Adipocyte (in vitro differentiated cells): ENCODE results near the gene TAB3.

ENCODE experiments used
- DNase-seq: peaks from one replicate; pipeline ENCODE4 v3.0.0-alpha.2; 2015; ENCODE audit warnings: low read depth
- H3K27me3 ChIP-seq: replicated peaks from 2 replicates; pipeline ENCODE4 v1.7.0; 2013; ENCODE audit warnings: mild to moderate bottlenecking, low read length, moderate library complexity; ENCODE audit not compliant: control insufficient read depth, insufficient read depth
- H3K36me3 ChIP-seq: 2 replicates; pipeline ENCODE4 v1.7.0; 2013; ENCODE audit warnings: low read length, mild to moderate bottlenecking, moderate library complexity; ENCODE audit not compliant: control insufficient read depth, insufficient read depth, severe bottlenecking
- H3K4me1 ChIP-seq: 2 replicates; pipeline ENCODE4 v1.7.0; 2013; ENCODE audit warnings: mild to moderate bottlenecking, low read length, moderate library complexity; ENCODE audit not compliant: control insufficient read depth, insufficient read depth
- H3K4me3 ChIP-seq: 2 replicates; pipeline ENCODE4 v1.7.0; 2013; ENCODE audit warnings: mild to moderate bottlenecking, low read length, moderate library complexity
- H3K9ac ChIP-seq: 2 replicates; pipeline ENCODE4 v1.7.0; 2013; ENCODE audit warnings: mild to moderate bottlenecking, low read length, moderate library complexity
- H3K9me3 ChIP-seq: 2 replicates; pipeline ENCODE4 v1.7.0; 2013; ENCODE audit warnings: mild to moderate bottlenecking, low read length, moderate library complexity; ENCODE audit not compliant: control insufficient read depth

Gene TAB3

DNA sequence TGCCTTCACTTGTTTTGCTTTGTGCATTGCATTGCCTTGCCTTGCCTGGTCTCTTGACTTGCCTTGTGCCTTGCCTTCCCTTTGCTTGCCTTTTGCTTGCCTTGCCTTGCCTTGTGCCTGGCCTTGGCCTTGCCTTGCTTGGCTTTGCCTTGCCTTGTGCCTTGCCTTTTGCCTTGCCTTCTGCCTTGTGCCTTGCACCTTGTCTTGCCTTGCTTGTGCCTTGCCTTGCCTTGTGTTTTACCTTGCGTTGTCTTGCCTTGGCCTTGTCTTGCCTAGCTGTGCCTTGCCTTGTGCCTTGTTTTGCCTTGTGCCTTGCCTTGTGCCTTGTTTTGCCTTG is 95.3 kb downstream of the TAB3 start:
- Histone ChIP-seq H3K4me3 (no peak overlapping the region), H3K4me1 (no peaks in the 10 kb centered on the region), H3K9me3 (peaks cover 7% of the 10 kb centered on the region), H3K9ac (no peak overlapping the region), H3K36me3 (no peaks in the 10 kb centered on the region), H3K27me3 (no peaks in the 10 kb centered on the region)
- no peak for DNase-seq

DNA sequence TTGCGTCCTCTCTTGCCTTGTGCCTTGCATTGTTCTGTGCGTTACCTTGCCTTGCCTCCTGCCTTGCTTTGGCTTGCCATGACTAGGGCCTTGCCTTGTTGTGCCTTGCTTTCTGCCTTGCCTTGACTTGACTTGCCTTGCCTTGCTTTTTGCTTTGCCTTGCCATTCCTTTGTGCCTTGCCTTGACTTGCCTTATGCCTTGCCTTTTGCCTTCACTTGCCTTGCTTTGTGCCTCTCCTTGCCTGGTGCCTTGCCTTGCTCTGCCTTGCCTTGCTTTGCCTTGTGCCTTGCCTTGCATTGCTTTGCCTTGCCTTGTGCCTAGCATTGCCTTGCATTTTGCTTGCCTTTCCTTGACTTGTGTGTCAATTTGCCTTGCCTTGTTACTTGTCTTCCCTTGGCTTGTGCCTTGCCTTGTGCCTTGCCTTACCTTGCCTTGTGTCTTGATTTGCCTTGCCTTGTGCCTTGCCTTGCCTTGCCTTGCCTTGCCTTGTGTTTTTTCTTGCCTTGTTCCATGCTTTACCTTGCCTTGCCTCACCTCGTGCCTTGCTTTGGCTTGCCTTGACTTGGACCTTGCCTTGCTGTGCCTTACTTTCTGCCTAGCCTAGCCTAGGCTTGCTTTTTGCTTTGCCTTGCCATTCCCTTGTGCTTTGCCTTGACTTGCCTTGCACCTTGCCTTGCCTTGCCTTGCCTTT is 95.8 kb downstream of the TAB3 start:
- Histone ChIP-seq H3K4me3 (no peak overlapping the region), H3K4me1 (no peaks in the 10 kb centered on the region), H3K36me3 (no peaks in the 10 kb centered on the region), H3K9ac (no peak overlapping the region), H3K27me3 (no peaks in the 10 kb centered on the region), H3K9me3 (peaks cover 3% of the 10 kb centered on the region)
- no peak for DNase-seq

DNA sequence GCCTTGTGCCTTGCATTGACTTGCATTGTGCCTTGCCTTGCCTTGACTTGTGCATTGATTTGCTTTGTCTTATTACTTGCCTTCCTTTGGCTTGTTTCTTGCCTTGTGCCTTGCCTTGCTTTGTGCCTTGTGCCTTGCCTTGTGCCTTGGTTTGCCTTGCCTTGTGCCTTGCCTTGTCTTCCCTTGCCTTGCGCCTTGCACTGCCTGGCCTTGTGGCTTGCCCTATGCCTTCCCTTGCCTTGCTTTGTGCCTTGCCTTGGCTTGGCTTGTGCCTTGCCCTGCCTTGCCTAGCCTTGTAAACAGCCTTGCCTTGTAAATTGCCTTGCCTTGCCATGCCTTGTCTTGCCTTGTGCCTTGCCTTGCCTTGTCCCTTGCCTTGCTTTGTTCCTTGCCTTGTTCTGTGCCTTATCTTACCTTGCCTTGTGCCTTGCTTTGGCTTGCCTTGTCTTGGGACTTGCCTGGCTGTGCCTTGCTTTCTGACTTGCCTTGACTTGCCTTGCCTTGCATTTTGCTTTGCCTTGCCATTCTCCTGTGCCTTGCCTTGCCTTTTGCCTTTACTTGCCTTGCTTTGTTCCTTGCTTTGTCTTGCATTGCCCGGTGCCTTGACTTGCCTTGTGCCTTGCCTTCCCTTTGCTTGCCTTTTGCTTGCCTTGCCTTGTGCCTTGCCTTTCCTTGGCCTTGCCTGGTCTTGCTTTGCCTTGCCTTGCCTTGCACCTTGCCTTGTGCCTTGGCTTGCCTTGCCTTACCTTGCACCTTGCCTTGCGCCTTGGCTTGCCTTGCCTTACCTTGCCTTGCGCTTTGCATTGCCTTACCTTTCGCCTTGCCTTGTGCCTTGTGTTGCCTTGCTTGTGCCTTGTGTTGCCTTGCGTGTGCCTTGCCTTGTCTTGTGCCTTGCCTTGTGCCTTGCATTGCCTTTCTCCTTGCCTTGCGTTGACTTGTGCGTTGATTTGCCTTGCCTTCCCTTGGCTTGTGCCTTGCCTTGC is 97.5 kb downstream of the TAB3 start:
- H3K9me3 ChIP-seq, result peaks cover 5% of the 10 kb centered on the region
- H3K4me1 ChIP-seq, result no peaks in the 10 kb centered on the region
- no peak overlapping the region for H3K9ac ChIP-seq
- DNase-seq, result no peak
- H3K36me3 ChIP-seq, result no peaks in the 10 kb centered on the region
- no peaks in the 10 kb centered on the region for H3K27me3 ChIP-seq
- no peak overlapping the region for H3K4me3 ChIP-seq

DNA sequence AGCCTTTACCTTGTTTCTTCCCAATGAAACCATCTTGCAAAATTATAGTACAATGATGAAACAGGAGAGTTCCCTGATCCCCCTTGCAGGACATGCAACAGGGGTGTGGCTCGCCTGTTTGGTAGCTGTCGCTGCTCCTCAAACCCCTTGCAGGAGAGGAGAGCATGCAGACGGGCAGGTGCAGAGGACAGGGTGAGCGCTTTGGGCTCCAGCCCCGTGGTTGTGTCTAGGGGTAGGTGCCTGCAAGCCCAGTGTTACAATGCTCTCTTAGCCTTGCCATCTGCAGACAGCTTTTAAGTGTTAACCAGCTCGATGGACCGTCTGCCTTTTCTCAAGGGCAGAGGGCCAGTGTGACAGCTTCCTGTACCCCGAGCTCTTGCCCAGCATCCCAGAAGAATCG is 102.0 kb downstream of the TAB3 start:
- no peaks in the 10 kb centered on the region for H3K36me3 ChIP-seq
- no peak overlapping the region for H3K4me3 ChIP-seq
- H3K9me3 ChIP-seq, result peaks cover 5% of the 10 kb centered on the region
- no peak overlapping the region for H3K9ac ChIP-seq
- DNase-seq, result no peak
- H3K27me3 ChIP-seq, result peaks cover 5% of the 10 kb centered on the region
- no peaks in the 10 kb centered on the region for H3K4me1 ChIP-seq

DNA sequence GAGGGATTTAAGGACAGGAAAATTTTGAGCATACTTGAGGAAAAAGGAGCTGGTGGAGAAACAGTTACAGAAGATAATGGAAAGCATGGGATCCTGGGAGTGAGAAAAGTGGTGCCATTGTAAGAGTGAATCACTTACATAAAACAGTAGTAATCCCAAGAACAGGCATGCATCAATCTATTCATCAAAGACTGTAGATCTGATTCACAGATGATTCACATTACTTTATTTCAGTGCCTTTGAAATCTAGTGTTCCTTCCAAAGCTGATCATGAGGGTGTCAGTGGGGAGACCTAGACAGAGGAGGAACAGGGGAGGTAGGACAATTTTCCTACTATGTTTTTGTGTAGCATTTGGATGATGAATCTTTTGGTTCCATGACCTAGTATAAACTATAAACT is 102.7 kb downstream of the TAB3 start:
- H3K4me1 ChIP-seq, result no peaks in the 10 kb centered on the region
- H3K4me3 ChIP-seq, result no peak overlapping the region
- no peaks in the 10 kb centered on the region for H3K36me3 ChIP-seq
- peaks cover 5% of the 10 kb centered on the region for H3K27me3 ChIP-seq
- DNase-seq, result no peak
- no peak overlapping the region for H3K9ac ChIP-seq
- H3K9me3 ChIP-seq, result peaks cover 5% of the 10 kb centered on the region

DNA sequence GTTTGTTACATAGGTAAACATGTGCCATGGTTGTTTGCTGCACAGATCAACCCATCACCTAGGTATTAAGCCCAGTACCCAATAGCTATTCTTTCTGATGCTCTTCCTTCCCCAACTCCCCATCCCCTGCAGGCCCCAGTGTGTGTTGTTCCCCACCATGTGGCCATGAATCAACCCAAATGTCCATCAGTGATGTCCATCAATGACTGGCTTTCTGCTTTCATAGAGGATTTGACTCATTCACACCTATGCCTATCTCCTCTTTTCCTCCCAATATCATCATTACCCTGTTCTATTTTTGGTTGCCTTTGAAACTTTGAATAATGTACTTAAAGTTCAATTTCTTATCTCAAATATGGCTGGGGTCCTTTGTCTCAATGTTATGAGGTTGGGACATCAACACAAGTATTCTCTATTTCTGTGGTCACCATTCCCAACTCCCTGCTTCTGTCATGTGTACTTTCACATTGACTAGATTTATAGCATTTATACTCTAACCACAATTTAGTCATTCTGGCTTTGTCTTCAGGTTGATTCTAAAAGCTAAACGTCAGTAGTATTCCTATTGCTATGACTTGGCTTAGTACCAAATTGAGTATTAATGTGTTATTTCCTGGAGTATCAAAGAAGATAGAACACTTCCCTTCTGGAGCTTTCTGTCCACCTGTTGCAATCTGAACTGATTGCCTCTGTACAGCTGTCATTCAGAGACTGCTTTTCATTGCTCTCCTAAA is 107.2 kb downstream of the TAB3 start:
- peaks cover 17% of the 10 kb centered on the region for H3K9me3 ChIP-seq
- H3K4me1 ChIP-seq, result no peaks in the 10 kb centered on the region
- no peaks in the 10 kb centered on the region for H3K36me3 ChIP-seq
- no peak overlapping the region for H3K9ac ChIP-seq
- no peak overlapping the region for H3K4me3 ChIP-seq
- no peak for DNase-seq
- H3K27me3 ChIP-seq, result peaks cover 5% of the 10 kb centered on the region

DNA sequence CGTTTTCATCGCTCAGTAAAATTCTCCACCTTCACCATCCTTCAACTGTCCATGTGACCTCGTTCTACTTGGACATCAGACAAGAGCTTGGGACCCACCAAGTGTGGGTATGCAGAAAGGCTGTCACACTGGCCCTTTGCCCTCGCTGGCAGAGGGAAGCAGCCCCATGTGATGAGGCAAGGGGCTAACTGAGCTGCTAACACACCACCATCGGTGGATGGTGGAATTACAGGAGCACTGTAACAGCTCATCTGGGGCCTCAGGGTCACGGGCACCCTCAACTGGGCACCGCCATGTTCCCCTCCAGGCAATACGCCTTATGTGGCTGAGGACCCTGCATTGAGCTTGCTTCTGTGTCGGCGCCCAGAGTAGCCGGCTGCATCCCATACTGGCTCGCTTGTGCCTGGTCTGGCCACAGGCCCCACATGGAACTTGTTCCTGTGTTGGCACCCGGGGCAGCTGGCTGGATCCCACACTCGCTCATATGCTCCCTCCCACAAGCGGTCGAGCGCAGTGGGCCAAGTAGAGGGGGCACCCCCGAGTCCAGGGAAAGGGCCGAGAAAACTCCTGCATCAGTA is 109.5 kb downstream of the TAB3 start:
- Histone ChIP-seq H3K9ac (no peak overlapping the region), H3K4me3 (no peak overlapping the region), H3K27me3 (no peaks in the 10 kb centered on the region), H3K36me3 (no peaks in the 10 kb centered on the region), H3K4me1 (no peaks in the 10 kb centered on the region), H3K9me3 (peaks cover 20% of the 10 kb centered on the region)
- no peak for DNase-seq

DNA sequence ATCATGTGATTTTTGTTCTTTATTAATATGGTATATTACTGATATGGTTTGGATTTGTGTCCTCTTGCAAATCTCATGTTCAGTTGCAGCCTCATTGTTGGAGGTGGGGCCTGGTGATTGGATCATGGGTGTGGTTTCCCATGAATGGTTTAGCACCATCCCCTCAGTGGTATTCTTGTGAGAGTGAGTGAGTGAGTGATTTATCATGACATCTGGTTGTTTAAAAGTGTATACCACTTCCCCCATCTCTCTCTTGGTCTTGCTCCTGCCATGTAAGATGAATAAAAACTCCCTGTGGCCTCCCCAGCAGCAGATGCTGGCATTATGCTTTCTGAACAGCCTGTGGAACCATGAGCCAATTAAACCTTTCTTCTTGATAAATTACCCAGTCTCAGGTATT is 111.5 kb downstream of the TAB3 start:
- no peak for DNase-seq
- H3K36me3 ChIP-seq, result no peaks in the 10 kb centered on the region
- H3K4me1 ChIP-seq, result no peaks in the 10 kb centered on the region
- H3K9me3 ChIP-seq, result peaks cover 20% of the 10 kb centered on the region
- H3K27me3 ChIP-seq, result no peaks in the 10 kb centered on the region
- no peak overlapping the region for H3K4me3 ChIP-seq
- H3K9ac ChIP-seq, result no peak overlapping the region
